Keratinocyte (primary cell): ENCODE data around the gene TPD52L2. TPM values are rescaled to one million over a fixed set of nuclear protein-coding genes. Genes with fewer than 3 reads are reported as not detected.

ENCODE experiments used
- DNase-seq: peaks from one replicate; pipeline ENCODE4 v3.0.0-alpha.2; 2011; ENCODE audit warnings: low read depth, missing footprints, low spot score
- FAIRE-seq: peaks from 2 replicates; lab custom pipeline; 2011; peaks lifted over from hg19 to GRCh38; lab: Jason Lieb, UNC
- H2AFZ ChIP-seq: 2 replicates; pipeline ENCODE4 v1.6.0; 2012; ENCODE audit warnings: low read length, control low read depth, inconsistent platforms; ENCODE audit not compliant: control insufficient read depth
- H3K27ac ChIP-seq: 2 replicates; pipeline ENCODE4 v1.5.1; 2011; ENCODE audit warnings: low read length; ENCODE audit not compliant: control insufficient read depth, insufficient read depth
- H3K27me3 ChIP-seq: 3 replicates; pipeline ENCODE4 v1.6.0; 2011; ENCODE audit warnings: low read length; ENCODE audit not compliant: control insufficient read depth, insufficient read depth; ENCODE audit errors: extremely low read depth
- H3K36me3 ChIP-seq, 2 experiments: 2 replicates in 1 of 2; 3 replicates in 1 of 2; pipeline ENCODE4 v1.5.1; 2011; ENCODE audit warnings: low read length in 2 of 2, mild to moderate bottlenecking in 1 of 2; ENCODE audit not compliant: control insufficient read depth in 2 of 2, insufficient read depth in 2 of 2; ENCODE audit errors: extremely low read depth in 1 of 2
- H3K4me1 ChIP-seq: 3 replicates; pipeline ENCODE4 v1.5.1; 2011; ENCODE audit warnings: low read length; ENCODE audit not compliant: control insufficient read depth, insufficient read depth; ENCODE audit errors: extremely low read depth
- H3K4me2 ChIP-seq: 3 replicates; pipeline ENCODE4 v1.6.0; 2011; ENCODE audit warnings: low read depth, low read length; ENCODE audit not compliant: control insufficient read depth, insufficient read depth; ENCODE audit errors: extremely low read depth
- H3K4me3 ChIP-seq, 3 experiments: fragments of 200-600 bp in 1 of 3; sonication (generic) in 1 of 3; 2 replicates in 2 of 3; 3 replicates in 1 of 3; pipeline ENCODE4 v1.5.1; 2011 to 2016; ENCODE audit warnings: low read length in 3 of 3, mild to moderate bottlenecking in 3 of 3, control low read depth in 2 of 3, inconsistent platforms in 1 of 3, low read depth in 1 of 3, mixed read lengths in 1 of 3, mixed run types in 1 of 3, moderate library complexity in 1 of 3; ENCODE audit not compliant: control insufficient read depth in 2 of 3, insufficient read depth in 2 of 3; ENCODE audit errors: extremely low read depth in 1 of 3
- H3K79me2 ChIP-seq: 2 replicates; pipeline ENCODE4 v1.6.0; 2012; ENCODE audit warnings: low read length; ENCODE audit not compliant: control insufficient read depth, insufficient read depth
- H3K9ac ChIP-seq: 3 replicates; pipeline ENCODE4 v1.6.0; 2011; ENCODE audit warnings: low read length; ENCODE audit not compliant: control insufficient read depth, insufficient read depth; ENCODE audit errors: extremely low read depth
- H3K9me1 ChIP-seq: 3 replicates; pipeline ENCODE4 v1.6.0; 2011; ENCODE audit warnings: low read length; ENCODE audit not compliant: control insufficient read depth, insufficient read depth; ENCODE audit errors: extremely low read depth
- H3K9me3 ChIP-seq: 2 replicates; pipeline ENCODE4 v1.5.1; 2012; ENCODE audit warnings: low read depth, low read length; ENCODE audit not compliant: control insufficient read depth
- H4K20me1 ChIP-seq: 3 replicates; pipeline ENCODE4 v1.6.0; 2011; ENCODE audit warnings: low read length; ENCODE audit not compliant: control insufficient read depth, insufficient read depth; ENCODE audit errors: extremely low read depth
- CTCF ChIP-seq, 3 experiments: IDR thresholded peaks in 1 of 3; conservative IDR thresholded peaks in 1 of 3; optimal IDR thresholded peaks in 1 of 3; 2 replicates in 2 of 3; 3 replicates in 1 of 3; pipeline versions ENCODE3 to v1.5.1; 2011; ENCODE audit warnings: low read length in 3 of 3, mild to moderate bottlenecking in 3 of 3, moderate library complexity in 2 of 3, control low read depth in 1 of 3, inconsistent platforms in 1 of 3; ENCODE audit not compliant: insufficient read depth in 2 of 3; ENCODE audit errors: extremely low read depth in 1 of 3
- EZH2 ChIP-seq: IDR thresholded peaks from one replicate; pipeline ENCODE4 v1.6.1; 2012; ENCODE audit warnings: inconsistent platforms, mild to moderate bottlenecking, low read length, moderate library complexity
- dilution Hi-C: fragments of 300-500 bp; cut with MboI; formaldehyde crosslinking; loops from one replicate; pipeline ENCODE4 v1.7.0; 2020; ENCODE audit warnings: low sequenced_read_pairs; ENCODE audit not compliant: extremely low pct_ligation_motif_present
- polyA plus RNA-seq, 5 experiments: library from polyadenylated mRNA; depleted of rRNA in 3 of 5; stranded (reverse) in 3 of 5; stranded (forward) in 1 of 5; unstranded in 1 of 5; fragments of >200 nt; gene quantifications; 1 replicate in 1 of 5; 2 replicates in 3 of 5; 3 replicates in 1 of 5; pipeline versions ENCODE4 v1.2.1 to v1.2.3, GENCODE V29; 2011 to 2012; ENCODE audit warnings: missing spikeins in 2 of 5, low read depth in 1 of 5, low replicate concordance in 1 of 5

TPD52L2 gene
- polyA plus RNA-seq, 1 donor (not counting 4 experiments of a cell fraction or from before 2014, with no cell fraction given) = 177 TPM

DNA sequence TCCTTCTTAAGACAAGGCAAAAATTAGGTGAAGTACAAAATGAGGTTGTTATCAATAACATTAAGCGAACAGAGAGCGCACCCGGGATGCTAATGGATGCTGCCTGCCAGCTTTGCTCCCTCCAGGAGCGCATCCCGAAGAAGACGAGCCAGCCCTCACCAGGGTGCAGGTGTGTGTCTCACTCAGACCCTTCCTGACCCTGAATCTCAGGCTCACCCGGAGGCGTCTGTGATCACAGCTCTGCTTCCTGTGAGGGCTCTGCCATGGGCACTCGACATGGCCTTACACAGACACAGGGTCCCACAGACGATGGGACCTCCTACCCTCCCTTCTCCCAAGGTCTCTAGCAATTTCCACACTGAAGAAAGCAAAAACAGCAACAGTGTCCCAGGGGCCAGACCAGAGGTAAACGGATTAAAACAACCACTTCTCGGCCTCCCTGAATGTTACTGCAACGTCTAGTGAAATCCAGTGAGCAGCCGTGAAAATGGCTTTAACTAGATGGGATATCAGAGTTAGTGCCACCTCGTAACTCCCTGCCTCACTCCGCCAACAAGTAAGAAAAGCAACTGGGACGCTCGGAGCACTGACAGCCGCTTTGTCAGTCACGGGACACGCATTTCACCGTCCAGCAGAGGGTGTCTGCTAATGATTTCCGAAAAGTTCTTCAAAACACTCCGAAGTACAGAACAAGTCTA is 45.7 kb upstream of the TPD52L2 start:
- no peak for DNase-seq
- Histone ChIP-seq H3K36me3 (no peaks in the 10 kb centered on the region), H2AFZ (no peak overlapping the region), H3K27me3 (peaks cover 9% of the 10 kb centered on the region), H4K20me1 (no peaks in the 10 kb centered on the region), H3K9me3 (no peaks in the 10 kb centered on the region), H3K4me1 (no peaks in the 10 kb centered on the region), H3K27ac (no peak overlapping the region), H3K9me1 (no peaks in the 10 kb centered on the region), H3K4me3 (peak overlapping the region in 1 of 3 experiments; percentile 54), H3K79me2 (no peaks in the 10 kb centered on the region), H3K9ac (no peak overlapping the region), H3K4me2 (peak overlapping the region; percentile 71)
- dilution Hi-C loops = no loop called here
- FAIRE-seq = peak; percentile 62
- TF ChIP-seq EZH2 = no peak
- peak; percentile 21 to 52 (median 39) for TF ChIP-seq CTCF (optimal IDR thresholded peaks at IDR 0.05 in 1 of 3, IDR thresholded peaks at IDR 0.05 in 1 of 3, conservative IDR thresholded peaks at IDR 0.05 in 1 of 3; ENCODE audit: extremely low read depth in 1 of 3, insufficient read depth in 2 of 3, low read length in 3 of 3)

DNA sequence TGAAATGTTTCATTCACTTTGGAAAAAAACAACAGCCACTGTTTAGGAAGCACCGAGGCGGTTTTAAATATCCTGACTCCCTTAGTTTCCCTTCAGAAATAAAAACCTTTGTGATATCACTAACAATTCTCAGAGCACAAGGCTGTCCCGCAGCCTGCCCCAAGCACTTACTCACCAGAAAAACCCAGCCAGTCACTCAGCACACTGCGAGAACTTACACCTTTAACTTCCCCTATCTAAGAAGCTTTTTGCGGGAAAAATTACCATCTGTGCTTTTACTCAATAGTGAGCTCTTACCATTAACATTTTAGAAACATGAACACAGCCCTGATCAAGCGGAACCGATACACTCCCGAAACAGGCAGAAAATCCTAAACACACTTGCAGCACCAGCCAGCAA is 43.3 kb upstream of the TPD52L2 start:
- Histone ChIP-seq H4K20me1 (no peaks in the 10 kb centered on the region), H3K4me2 (no peak overlapping the region), H3K4me1 (no peaks in the 10 kb centered on the region), H3K9me1 (no peaks in the 10 kb centered on the region), H3K9me3 (no peaks in the 10 kb centered on the region), H3K27ac (no peak overlapping the region), H3K79me2 (no peaks in the 10 kb centered on the region), H3K4me3 (no peak overlapping the region), H3K27me3 (peaks cover 9% of the 10 kb centered on the region), H3K9ac (no peak overlapping the region), H3K36me3 (no peaks in the 10 kb centered on the region), H2AFZ (no peak overlapping the region)
- TF ChIP-seq EZH2 (no peak), CTCF (optimal IDR thresholded peaks at IDR 0.05 in 1 of 3, IDR thresholded peaks at IDR 0.05 in 1 of 3, conservative IDR thresholded peaks at IDR 0.05 in 1 of 3; ENCODE audit: extremely low read depth in 1 of 3, insufficient read depth in 2 of 3, low read length in 3 of 3) (no peak)
- DNase-seq = no peak
- no peak for FAIRE-seq
- dilution Hi-C loops = no loop called here
